GM12875 (cell line): Measurements from ENCODE around the gene CADPS2.
"Not testable (repeated sequence)": the region's sequence is repeated elsewhere in the genome, so short reads cannot be mapped to it uniquely, and the experiment has no call there.

ENCODE experiments used
- H3K4me3 ChIP-seq: one replicate; pipeline ENCODE4 v1.5.1; 2011; ENCODE audit warnings: low read depth, low read length, control low read depth
- CTCF ChIP-seq: IDR thresholded peaks from 2 replicates; pipeline ENCODE4 v1.5.1; 2011; ENCODE audit warnings: low read depth, mild to moderate bottlenecking, control low read depth, inconsistent platforms, low read length, moderate library complexity, borderline replicate concordance; ENCODE audit not compliant: insufficient read depth

CADPS2 gene

GRCh38 chr7:122844191-122844988, 41.9 kb downstream of the CADPS2 start:
- no peak for TF ChIP-seq CTCF
- H3K4me3 ChIP-seq = no peak overlapping the region

GRCh38 chr7:122842971-122843370, 43.3 kb downstream of the CADPS2 start:
- TF ChIP-seq CTCF = no peak
- H3K4me3 ChIP-seq = no peak overlapping the region

- H3K4me3 ChIP-seq = not testable (repeated sequence)
These were observed 50.0 kb downstream of the CADPS2 start for GRCh38 chr7:122836286-122836685.

- H3K4me3 ChIP-seq = not testable (repeated sequence)
These were observed 51.7 kb downstream of the CADPS2 start for GRCh38 chr7:122834571-122834942.

- TF ChIP-seq CTCF = no peak
- H3K4me3 ChIP-seq = no peak overlapping the region
These were observed 52.2 kb downstream of the CADPS2 start for GRCh38 chr7:122833888-122834570.

GRCh38 chr7:122831436-122831835, 54.8 kb downstream of the CADPS2 start:
- no peak overlapping the region for H3K4me3 ChIP-seq
- TF ChIP-seq CTCF = no peak

- H3K4me3 ChIP-seq = no peak overlapping the region
- TF ChIP-seq CTCF = no peak
These were observed 56.3 kb downstream of the CADPS2 start for GRCh38 chr7:122829962-122830361.

GRCh38 chr7:122827763-122828162, 58.5 kb downstream of the CADPS2 start:
- TF ChIP-seq CTCF = no peak

More at GRCh38 chr7:122827763-122828162, 58.5 kb downstream of the CADPS2 start:
- no peak overlapping the region for H3K4me3 ChIP-seq
